GM19193 (cell line): Measurements from ENCODE around the gene GCA.
A peak's percentile ranks its signal among the peaks of the same experiment; 100 is the strongest.

ENCODE experiments used
- POLR2A ChIP-seq: IDR thresholded peaks from 4 replicates; pipeline ENCODE4 v1.6.1; 2011; ENCODE audit not compliant: insufficient read depth, insufficient read length; ENCODE audit errors: extremely low read depth

The GCA gene

GRCh38 chr2:162318328-162319180 lies 25.4 kb upstream of the GCA start, which contains the start of gene IFIH1:
IFIH1 (minus strand) TSS chr2:162318684; CDS start chr2:162318307, 377 bp downstream.
- TF ChIP-seq POLR2A: peak; percentile 62

GRCh38 chr2:162320864-162321517 lies 22.9 kb upstream of the GCA start:
- TF ChIP-seq POLR2A: no peak

- TF ChIP-seq POLR2A: no peak
Measured at GRCh38 chr2:162324953-162325352, 19.0 kb upstream of the GCA start.

- TF ChIP-seq POLR2A: no peak
Measured at GRCh38 chr2:162327134-162327769, 16.7 kb upstream of the GCA start.

GRCh38 chr2:162327806-162328205 lies 16.1 kb upstream of the GCA start:
- TF ChIP-seq POLR2A: no peak

GRCh38 chr2:162328424-162329157 lies 15.3 kb upstream of the GCA start:
- TF ChIP-seq POLR2A: no peak

- TF ChIP-seq POLR2A: no peak
Measured at GRCh38 chr2:162330881-162331280, 13.1 kb upstream of the GCA start.

- TF ChIP-seq POLR2A: no peak
Measured at GRCh38 chr2:162333968-162334367, 10.0 kb upstream of the GCA start.

- no peak for TF ChIP-seq POLR2A
Measured at GRCh38 chr2:162337868-162338267, 6.1 kb upstream of the GCA start.

- no peak for TF ChIP-seq POLR2A
Measured at GRCh38 chr2:162340822-162341221, 3.1 kb upstream of the GCA start.

GRCh38 chr2:162342321-162342720 lies 1.6 kb upstream of the GCA start:
- TF ChIP-seq POLR2A: no peak

- TF ChIP-seq POLR2A: no peak
Measured at GRCh38 chr2:162342841-162343240, 1.1 kb upstream of the GCA start.

GRCh38 chr2:162343492-162343823 lies 474 bp upstream of the GCA start:
- TF ChIP-seq POLR2A: no peak

- TF ChIP-seq POLR2A: no peak
Measured at GRCh38 chr2:162344617-162344950, 652 bp downstream of the GCA start.

- no peak for TF ChIP-seq POLR2A
Measured at GRCh38 chr2:162365392-162365791, 21.5 kb downstream of the GCA start.

- TF ChIP-seq POLR2A: no peak
Measured at GRCh38 chr2:162368494-162368893, 24.6 kb downstream of the GCA start.

- no peak for TF ChIP-seq POLR2A
Measured at GRCh38 chr2:162369551-162369950, 25.6 kb downstream of the GCA start.
